Pulmonary artery endothelial cell (primary cell): ENCODE measurements around the gene FAM107A. TPM values are rescaled to one million over a fixed set of nuclear protein-coding genes. Genes with fewer than 3 reads are reported as not detected.

Experiments
- DNase-seq: peaks from one replicate; pipeline ENCODE4 v3.0.0-alpha.2; 2011; ENCODE audit warnings: low read depth, low spot score
- total RNA-seq: library from RNA; depleted of rRNA; stranded (reverse); fragments of >200 nt; gene quantifications from 2 replicates; pipeline ENCODE4 v1.2.3, GENCODE V29; 2014

Gene FAM107A
- total RNA-seq, 1 donor from 2014 or later: 3.8 TPM

DNA sequence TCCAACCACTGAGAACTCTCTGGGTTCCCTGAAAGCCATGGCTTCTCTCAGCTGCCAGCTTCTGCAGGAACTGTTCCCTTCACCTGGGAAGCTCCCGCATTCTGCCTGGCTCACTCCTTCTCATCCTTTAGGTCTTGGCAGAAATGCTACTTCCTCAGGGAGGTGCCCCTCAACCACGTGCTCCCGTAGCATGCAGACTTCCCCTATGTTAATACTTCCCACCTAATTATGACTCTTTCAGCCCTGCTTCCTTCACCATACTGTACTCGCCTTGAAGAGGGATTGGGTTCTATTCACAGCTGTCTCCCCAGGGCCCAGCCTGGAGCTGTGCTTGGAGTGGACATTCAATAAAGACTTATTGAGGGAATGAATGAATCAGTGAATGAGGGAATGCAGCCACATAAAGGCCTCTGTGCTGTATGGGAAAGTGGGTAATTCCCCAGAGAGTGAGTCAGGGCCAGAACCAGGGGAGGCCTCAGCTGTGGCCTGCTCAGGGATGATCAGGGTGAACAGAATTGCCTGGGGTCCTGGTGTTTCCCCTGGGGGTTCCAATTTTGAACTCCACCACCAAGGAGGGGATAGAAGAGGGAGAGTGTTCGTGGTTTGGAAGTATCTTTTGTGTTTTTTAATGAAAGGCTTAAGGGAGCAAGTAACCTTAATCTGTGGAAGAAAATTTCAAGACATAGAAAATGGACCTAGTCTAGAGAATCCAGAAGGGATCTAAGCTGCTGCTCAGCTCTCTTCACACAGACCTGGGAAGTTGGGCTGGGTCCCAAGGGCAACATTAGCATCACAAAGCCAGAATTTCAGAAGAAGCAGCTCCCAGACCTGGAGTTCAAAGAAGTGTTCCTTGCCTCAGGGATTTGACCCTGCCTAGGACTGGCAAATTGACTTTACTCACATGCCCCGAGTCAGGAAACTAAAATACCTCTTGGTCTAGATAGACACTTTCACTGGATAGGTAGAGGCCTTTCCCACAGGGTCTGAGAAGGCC, 14.6 kb upstream of the FAM107A start:
- no peak for DNase-seq

DNA sequence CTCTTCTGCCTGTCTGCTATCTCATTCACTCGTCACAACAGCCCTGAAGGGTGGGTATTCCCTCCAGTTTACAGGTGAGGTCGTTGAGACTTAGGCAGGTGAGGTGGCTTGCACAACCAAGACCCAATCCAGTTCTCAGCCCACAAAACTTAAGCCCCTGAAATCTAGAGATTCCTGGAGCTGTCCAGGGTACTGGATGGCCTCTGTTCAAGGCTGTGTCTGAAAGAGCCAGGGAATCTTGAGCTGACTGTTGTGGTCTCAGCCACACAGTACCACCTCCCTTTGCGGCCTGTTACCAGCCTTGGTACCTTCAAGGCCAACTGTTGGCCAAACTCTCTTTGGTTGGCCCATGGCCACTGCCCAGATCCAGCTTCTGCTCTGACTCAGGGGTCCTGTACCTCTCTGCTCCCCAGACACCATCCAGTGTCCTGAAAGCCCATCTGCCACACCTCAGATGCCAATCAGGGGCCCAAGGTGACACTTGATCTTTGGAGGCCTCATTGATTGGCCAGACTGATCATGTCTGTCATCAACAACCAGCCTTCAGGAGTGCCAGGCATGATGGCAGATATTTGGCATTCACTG, 10.9 kb upstream of the FAM107A start:
- no peak for DNase-seq

DNA sequence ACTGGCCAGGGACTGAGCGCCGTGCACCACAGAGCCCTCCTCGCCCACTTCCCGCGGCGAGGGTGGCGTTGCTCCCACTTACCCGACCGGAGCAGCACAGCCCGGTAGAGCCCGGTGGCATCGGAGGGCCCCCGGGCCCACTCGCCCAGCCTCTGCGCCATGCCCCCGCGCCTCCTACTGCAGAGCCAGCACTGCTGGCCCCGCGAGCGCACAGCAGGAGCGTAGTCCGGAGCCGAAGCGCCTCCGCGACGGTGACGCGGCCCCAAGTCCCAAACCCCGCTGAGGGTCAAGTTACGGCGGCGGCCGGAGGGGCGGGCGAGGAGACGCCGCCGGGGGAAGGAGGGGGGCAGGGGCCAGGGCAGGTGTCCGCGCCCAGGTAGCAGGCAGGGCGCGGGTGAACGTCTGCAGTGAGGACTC, 9.6 kb upstream of the FAM107A start:
- no peak for DNase-seq

DNA sequence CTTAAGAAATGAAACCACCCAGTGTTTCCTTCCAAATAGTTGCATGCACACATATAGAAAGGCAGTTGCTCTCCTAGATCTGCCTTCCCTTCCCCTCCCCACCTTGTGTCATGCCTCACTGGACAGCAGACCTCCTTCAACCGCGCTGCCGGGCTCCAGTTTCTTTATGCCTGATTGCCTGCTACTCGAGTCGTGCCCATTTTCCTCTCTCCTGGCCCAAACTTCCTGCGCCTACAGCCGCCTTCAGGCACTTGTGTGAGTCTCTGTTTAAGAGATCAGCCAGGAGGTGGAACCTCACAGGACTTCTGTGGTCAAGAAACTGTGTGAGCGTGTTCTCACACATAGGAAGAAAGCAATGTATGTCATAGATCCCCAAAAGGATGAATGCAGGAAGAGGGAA, 8.8 kb upstream of the FAM107A start:
- no peak for DNase-seq

DNA sequence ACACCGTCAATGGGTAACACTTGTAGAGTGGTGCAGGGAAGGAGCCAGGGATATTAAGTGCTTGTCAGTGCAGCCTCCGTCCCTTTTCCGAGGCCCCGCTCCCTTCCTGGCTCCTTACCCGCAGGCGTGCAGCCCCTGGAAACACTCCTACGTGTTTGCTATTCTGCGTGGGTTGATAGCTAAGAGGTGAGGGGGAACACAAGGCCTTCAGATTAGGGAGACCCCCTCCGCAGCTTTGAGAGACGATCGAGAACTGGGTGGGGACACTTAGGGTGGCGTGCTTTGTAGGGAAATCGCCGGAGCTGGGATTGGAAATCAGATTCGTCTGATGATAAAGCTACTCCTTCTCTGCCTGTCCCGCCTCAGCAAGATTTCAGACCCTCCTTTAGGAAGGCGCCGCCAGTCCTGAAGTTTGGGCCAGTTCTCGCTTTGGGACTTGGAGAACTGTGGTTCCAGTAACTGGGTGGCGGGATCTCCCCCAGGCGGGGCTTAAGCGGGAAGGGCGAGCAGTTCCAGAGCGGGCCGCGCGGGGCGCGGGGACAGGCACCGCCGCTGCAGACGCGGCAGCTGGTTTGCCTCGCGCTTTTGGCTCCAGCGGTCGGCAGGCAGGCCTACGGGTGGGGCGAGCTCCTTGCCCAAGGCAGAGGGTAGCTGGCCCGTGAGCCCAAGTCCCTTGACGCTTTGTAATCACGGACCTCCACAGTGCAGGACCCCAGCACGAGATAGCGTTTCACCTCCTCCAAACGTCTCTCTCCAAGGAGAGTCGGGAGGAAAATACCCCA, 8.0 kb upstream of the FAM107A start:
- DNase-seq: no peak

DNA sequence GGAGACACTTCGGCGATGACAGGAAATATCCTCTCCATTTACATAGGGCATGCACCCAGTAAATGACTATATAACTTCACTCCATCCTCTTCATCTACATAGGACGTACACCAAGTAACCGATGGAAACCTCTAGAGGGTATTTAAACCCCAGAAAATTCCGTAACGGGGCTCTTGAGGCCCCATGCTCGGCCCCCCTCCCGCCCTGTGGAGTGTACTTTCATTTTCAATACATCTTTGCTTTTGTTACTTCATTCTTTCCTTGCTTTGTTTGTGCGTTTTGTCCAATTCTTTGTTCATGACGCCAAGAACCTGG, 7.5 kb upstream of the FAM107A start:
- DNase-seq: no peak

DNA sequence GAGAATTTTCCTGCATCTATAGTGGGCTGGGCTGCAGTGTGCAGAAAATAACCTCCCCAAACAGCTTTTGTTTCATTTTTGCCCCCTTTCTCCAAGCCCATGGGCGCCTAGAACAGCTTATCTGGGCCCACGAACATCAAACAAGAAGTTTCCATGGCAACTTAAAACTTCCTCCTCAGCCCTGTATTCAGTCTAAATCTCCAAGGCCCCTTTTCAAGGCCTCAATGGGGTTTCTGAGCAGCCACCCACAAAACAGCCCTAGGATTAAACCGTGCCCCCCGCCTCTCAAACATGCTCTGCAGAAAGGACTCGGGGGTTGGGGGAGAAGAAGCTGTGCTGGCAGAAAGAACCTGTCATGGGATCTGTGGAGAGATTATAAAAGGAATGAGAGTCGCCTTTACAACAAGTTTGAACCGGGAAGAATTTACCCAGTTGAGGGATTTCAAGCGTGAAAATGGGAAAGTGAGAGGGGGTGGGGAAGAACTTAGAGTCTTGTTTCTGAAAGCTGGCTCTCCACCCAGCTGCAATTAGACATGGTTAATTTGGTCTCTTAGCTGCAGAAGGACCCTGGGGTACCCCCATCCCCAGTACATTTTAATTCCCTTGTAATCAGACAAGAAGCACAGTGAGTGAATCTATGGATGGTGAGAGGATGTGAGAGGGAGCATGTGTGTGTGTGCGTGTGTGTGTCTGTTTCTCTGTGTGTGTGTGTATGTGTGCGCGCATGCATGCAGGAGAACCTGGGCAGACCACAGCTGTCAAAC, 4.3 kb upstream of the FAM107A start:
- no peak for DNase-seq

DNA sequence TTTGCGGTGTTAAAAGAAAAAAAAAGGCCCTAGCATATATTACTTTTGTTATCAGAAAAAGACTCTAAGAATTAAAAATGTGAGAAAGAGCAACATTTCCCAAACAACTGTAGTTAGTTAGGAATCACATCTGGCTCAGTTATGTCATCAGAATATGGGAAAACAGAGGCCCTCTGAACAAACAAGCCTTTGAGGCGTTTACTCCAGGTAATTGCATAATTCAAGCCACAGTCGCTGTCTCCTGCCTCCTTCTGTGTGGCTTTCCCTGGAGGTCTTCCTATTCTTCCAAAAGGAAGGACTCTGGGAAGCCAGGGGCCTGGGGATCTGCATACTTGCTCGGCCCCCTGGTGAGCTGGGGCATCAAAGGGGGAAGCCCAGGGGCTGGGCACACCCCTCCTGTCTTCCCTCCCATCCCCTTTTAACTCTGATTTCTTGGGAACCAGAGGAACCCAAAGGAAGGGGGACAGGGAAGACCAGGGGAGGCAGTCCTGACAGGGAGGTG, 3.7 kb upstream of the FAM107A start:
- no peak for DNase-seq

DNA sequence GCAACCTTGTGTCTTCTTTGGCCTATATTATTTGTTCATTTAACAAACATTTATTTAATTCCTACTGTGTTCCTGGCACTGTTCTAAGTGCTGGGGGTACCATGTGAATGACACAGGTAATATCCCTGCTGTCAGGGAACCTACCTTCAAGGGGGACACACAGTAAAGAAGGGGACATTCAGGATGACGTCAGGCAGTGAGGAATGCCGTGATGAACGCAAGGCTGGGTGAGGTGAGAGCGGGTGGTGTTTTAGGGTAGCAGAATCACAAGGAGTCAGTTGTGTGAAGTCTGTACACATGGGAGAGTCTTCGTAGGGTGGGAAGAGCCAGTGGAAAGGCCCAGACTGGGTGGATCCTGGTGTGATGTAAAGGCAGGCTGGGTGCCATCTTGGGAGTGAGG, 1.7 kb upstream of the FAM107A start:
- DNase-seq: no peak

DNA sequence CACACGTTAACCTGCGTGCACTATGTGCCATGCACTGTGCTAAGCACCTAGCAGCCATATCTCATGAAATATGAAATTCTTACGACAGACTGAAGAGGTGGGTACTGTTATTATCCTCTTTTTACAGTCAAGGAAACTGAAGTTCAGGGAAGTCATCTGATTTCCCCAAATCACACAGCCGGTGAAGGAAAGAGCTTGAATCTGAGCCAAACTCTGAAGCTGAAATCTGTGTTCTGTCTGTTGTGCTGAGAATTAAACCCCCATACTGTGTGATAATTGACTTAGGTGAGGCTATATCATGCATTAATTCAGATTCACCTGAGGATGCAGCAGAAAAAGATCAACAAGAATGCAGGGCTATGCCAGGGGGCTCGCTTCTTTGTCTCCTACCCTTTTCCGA, 475 bp downstream of the FAM107A start:
- no peak for DNase-seq

DNA sequence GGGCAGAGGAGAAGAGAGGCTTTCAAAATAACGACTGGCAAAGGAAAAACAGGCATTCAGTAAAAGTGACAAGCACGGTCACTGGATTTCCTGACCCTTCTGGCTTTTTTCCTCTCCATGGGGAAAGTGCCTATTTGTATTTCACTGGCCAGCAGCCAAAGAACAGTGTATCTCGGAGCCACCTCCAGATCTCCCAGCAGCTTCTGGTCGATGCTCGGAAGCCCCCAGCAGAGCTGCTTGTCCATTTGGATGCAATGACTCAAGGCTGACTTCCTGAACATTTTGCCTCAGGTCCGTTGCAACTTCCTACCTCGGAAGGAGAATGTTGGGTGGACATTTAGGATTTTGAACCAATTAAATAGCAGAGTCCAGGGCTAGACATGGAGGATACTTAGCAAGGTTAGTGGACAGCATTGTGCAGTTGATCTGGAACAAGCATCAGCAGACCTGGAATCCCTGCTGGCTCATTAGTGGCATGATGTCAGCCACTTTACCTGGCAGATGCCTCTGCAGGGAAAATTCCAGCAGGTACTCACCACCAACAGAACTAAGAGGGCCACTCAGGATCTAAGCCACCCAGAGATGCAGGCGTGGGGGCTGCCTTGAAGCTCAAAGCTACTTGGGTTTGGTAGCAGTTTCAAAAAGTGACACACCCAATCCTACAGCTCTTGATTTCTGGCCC, 1.1 kb downstream of the FAM107A start:
- no peak for DNase-seq

DNA sequence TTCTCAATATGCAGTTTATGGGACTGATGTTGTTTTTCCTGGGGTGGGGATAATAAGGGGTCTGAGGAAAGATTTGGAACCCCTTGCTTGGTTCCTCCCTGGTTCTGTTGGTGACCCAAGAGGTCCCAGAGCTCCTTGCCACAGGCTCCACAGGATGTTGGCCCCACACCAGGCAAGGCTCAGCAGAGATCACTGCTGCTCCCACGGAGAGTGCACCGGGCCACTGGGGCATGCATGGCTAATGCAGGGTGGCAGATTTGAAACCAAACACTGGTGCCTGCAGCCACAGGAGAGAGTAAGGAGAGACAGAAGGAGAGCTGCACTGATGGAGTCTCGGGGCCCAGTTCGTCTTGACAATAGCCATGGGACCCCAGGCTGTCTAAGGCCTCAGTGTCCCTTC, 2.5 kb downstream of the FAM107A start:
- DNase-seq: no peak

DNA sequence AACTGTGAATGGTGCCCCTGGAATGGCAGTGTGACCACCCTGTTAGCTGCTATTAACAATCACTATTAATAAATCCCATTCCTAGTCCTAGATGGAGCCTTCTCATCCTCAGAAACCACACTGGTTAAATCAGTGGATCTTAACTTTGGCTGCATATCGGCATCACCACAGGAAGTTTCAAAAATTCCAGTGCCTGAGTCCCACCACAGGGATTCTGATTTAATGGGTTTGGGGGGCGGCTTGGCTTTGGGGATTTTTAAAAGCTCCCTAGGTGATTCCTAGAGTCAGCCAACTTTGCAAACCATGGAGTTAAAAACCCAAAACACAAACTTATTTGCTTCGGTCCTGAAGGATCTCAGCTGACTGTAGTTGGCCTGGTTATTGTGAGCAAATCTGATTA, 3.1 kb downstream of the FAM107A start:
- no peak for DNase-seq

DNA sequence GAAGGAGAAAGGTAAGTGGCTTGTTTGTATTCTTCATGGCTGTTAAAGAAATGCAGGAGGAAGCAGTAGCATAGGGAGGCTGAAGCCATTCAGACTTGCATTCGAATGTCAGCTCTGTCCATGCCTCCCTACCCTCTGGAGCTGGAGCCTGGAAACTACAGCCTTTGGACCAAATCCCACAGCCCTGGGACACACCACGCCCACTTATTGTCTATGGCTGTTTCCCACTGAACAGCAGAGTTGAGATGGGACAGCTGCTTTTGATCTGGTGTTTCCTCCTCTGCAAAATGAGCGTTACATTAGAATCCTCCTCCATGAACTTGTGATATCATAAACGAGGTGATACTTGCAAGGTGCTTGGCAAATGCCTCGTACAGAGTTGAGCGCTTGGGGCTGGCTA, 3.6 kb downstream of the FAM107A start:
- DNase-seq: no peak

DNA sequence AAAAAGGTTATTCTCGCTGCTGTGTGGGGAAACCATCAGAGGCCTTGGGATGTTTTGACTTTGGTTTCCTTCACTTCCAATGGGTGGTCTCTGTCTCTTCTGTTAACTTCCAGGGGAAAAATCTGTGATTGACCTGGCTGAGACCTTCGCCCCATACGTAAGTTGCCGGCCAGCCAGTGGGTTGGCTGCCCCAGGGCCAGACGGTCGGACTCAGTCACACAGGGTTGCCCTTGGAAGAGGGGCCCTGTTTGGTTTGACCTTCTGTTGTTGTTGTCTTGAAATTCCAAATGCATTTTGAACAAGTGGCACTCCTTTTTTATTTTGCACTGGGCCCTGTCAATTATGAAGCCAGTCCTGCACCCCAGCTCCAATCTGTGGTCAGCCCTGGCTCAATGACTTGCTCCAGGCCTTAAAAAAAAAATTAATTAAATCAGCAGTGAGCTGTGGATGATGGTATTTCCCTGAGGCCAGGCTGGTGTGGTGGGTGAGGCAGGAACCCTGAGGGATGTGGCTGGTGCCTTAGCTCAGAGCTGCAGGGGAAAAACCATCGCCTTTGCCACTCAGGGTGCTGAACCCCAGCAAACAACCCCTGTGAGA, 4.5 kb downstream of the FAM107A start:
- DNase-seq: no peak

DNA sequence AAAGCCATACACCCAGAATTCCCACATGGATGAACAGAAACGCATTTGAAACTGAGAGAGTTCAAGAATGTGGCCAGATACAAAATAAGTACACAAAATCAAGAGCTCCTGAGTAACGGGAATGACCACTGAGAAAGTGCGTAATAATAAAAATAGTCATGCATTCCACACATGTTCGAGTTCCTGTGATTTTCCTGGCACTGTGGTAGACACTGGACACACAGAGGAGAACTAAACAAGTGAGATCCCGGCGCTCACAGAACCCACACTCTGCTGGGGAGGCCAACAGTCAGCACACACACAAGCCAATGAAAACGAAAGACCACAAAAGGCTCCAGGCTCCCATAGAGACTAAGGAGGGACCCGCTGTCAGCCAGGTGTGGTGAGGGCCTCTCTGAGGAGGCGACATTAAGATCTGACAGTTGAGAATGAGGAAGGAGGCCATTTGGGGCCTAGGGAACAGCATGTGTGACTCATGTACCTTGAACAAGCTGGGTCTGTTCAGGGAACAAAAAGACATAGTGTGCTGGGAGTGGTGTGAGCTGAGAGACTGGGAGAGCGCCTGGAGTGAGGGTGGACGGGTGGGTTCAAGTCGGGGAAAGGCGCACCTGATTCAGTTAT, 5.1 kb downstream of the FAM107A start:
- no peak for DNase-seq

DNA sequence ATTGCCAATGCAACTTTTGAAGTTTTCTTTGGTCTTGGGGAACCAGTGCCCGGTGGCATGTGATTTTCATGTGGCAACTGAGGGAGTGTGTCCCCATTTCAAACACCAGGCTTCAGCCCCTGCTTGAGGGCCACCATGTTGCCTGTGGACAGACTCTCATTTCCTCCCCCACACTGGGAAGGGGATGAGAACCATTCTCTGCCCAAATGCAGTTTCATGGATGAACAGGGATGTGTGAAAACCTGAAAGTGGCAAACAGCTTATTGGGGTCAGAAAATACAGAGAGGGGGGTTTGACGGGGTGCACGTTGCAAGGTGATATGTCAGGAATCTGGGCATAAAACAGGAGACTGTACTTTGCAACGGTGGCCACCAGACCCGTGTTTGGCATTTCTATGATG, 6.3 kb downstream of the FAM107A start:
- no peak for DNase-seq

DNA sequence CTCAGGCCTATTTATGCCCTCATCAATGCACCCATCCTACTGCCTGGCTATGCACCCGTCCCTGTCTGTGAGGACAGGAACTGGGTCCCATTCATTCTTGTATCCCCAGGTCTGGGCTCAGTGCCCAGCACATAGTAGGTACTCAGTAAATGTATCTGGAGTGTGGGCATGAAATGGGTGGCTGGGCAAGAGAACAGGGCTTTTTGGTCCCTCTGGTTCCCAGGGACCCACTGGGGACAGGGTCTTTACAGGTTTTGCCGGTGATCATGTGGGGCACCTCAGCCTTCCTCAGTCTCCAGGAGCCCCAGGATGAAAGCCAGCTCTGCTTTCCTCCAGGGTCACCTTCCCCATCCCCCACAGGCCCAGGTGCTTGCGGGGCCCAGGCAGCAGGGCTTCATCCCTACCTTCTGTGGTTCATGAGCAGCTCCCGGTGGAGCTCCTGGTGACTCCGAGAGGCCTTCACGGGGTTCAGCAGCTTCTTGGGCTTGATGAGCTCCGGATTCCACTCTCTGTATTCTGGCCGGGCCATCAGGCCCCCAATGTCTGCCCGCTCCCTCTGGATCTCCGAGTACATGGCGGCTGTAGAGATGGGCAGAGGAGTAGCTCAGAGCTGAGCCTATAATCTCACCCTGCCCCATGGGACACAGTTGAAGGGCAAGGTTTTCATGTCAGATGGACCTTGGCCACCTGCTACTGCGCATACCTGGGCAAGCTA, 7.7 kb downstream of the FAM107A start:
- DNase-seq: no peak

DNA sequence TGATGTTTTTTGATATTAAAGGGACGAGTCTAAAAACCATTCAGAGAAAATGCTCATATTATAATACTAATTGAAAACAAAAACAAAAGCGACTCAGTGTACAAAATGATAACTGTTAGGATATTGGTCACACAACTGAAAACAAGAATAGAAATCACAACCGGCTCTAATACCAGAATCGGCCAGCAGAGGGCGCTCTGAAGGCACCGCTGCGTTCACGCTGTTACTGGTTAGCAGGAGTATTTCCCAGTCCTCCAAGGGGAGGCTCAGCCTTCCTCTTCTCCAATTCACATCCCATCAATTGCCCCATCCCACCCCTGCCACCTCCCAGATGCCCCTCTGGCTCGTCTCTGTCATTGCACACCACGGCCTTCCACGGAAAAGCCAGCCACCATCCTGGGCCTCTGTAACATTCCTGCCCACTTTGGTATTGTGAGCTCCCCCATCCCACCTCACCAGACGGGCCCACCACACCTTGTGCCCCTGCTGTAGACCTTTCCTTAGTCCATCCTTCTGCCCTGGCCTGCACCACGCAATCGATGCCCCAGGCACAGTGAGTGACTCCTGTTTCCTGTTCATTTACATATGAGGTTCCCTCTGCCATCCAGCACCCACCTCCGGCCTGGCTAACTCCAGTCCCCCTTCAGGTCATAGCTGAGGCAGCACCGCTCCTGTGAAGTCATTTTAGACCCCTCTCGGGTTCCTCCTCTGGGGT, 8.5 kb downstream of the FAM107A start:
- no peak for DNase-seq
